ENCODE data around the gene PWP1. TPM values are rescaled to one million over a fixed set of nuclear protein-coding genes. Genes with fewer than 3 reads are reported as not detected.

Gene PWP1
- total RNA-seq, 2 donors from 2014 or later, result 35.7 to 37.8 TPM

DNA sequence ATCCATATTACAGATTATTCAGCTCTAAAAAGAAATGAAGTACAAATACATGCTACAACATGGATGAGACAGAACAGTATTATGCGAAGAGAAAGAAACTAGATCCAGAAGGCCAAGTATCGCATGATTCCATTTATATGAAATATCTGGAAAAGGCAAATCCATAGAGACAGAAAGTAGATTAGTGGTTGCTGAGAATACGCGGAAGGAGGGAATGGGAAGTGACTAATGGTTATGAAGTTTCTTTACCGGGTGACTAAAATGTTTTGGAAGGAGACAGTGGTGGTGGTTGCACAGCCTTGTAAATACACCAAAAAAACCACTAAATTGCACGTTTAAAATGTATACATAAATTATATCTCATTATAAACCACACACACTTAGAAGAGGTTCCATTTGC, 62.9 kb downstream of the PWP1 start:
- Mint-ChIP-seq H3K4me3 (no peak overlapping the region), H3K4me1 (no peaks in the 10 kb centered on the region), H3K27ac (no peak overlapping the region), H3K9me3 (no peaks in the 10 kb centered on the region), H3K27me3 (ENCODE audit: insufficient read depth) (no peaks in the 10 kb centered on the region), H3K36me3 (ENCODE audit: low read depth) (peaks cover 50% of the 10 kb centered on the region)
- Histone ChIP-seq H3K27ac (ENCODE audit: low read depth, low read length) (no peak overlapping the region), H3K9ac (ENCODE audit: extremely low read depth, low read length, poor library complexity, severe bottlenecking) (no peak overlapping the region), H3K4me1 (ENCODE audit: control insufficient read depth, insufficient read depth, low read length) (no peaks in the 10 kb centered on the region), H3K9me3 (ENCODE audit: control insufficient read depth, low read length) (no peaks in the 10 kb centered on the region), H3K4me3 (ENCODE audit: low read length) (no peak overlapping the region), H3K27me3 (ENCODE audit: control insufficient read depth, insufficient read depth, low read length, poor library complexity, severe bottlenecking) (no peaks in the 10 kb centered on the region), H3K36me3 (ENCODE audit: control insufficient read depth, insufficient read depth, low read length) (peaks cover 84% of the 10 kb centered on the region)
- TF ChIP-seq, protein P1, sequence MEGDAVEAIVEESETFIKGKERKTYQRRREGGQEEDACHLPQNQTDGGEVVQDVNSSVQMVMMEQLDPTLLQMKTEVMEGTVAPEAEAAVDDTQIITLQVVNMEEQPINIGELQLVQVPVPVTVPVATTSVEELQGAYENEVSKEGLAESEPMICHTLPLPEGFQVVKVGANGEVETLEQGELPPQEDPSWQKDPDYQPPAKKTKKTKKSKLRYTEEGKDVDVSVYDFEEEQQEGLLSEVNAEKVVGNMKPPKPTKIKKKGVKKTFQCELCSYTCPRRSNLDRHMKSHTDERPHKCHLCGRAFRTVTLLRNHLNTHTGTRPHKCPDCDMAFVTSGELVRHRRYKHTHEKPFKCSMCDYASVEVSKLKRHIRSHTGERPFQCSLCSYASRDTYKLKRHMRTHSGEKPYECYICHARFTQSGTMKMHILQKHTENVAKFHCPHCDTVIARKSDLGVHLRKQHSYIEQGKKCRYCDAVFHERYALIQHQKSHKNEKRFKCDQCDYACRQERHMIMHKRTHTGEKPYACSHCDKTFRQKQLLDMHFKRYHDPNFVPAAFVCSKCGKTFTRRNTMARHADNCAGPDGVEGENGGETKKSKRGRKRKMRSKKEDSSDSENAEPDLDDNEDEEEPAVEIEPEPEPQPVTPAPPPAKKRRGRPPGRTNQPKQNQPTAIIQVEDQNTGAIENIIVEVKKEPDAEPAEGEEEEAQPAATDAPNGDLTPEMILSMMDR (conservative IDR thresholded peaks at IDR 0.05), result no peak
- DNase-seq, result no peak
- 93 to 97% methylated on average over 5 to 6 of the region's 6 CpGs for WGBS, 2 experiments (ENCODE audit: insufficient coverage in 1 of 2, insufficient read length in 1 of 2)

DNA sequence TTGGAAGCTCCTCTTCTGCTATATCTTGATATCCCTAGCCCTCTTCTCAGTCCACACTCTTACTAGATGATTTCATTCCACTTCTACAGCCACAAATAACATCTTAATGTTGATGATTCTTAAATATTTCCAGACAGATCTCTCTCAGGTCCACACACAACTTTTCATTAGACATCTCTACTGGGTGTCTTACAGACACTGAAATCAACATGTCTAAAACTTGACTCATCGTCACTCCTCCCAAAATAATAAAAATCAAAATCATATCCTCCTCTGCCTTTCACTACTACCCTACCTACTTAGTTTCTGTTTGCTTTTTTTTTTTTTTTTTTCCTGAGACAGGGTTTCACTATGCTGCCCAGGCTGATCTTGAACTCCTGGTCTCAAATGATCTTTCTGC, 63.5 kb downstream of the PWP1 start:
- TF ChIP-seq, protein P1 (conservative IDR thresholded peaks at IDR 0.05), result no peak
- WGBS, 2 experiments (ENCODE audit: insufficient coverage in 1 of 2, insufficient read length in 1 of 2), result 91 to 100% methylated on average over 1 of the region's 1 CpG
- H3K9me3 Mint-ChIP-seq, result no peaks in the 10 kb centered on the region
- H3K9me3 ChIP-seq (ENCODE audit: control insufficient read depth, low read length), result no peaks in the 10 kb centered on the region
- H3K27me3 ChIP-seq (ENCODE audit: control insufficient read depth, insufficient read depth, low read length, poor library complexity, severe bottlenecking), result no peaks in the 10 kb centered on the region
- no peaks in the 10 kb centered on the region for H3K4me1 Mint-ChIP-seq
- H3K4me3 Mint-ChIP-seq, result no peak overlapping the region
- H3K27me3 Mint-ChIP-seq (ENCODE audit: insufficient read depth), result no peaks in the 10 kb centered on the region
- no peak overlapping the region for H3K9ac ChIP-seq (ENCODE audit: extremely low read depth, low read length, poor library complexity, severe bottlenecking)
- H3K4me1 ChIP-seq (ENCODE audit: control insufficient read depth, insufficient read depth, low read length), result no peaks in the 10 kb centered on the region
- H3K36me3 ChIP-seq (ENCODE audit: control insufficient read depth, insufficient read depth, low read length), result peaks cover 84% of the 10 kb centered on the region
- H3K27ac ChIP-seq (ENCODE audit: low read depth, low read length), result no peak overlapping the region
- DNase-seq, result no peak
- H3K27ac Mint-ChIP-seq, result no peak overlapping the region
- H3K4me3 ChIP-seq (ENCODE audit: low read length), result no peak overlapping the region
- peaks cover 47% of the 10 kb centered on the region for H3K36me3 Mint-ChIP-seq (ENCODE audit: low read depth)

DNA sequence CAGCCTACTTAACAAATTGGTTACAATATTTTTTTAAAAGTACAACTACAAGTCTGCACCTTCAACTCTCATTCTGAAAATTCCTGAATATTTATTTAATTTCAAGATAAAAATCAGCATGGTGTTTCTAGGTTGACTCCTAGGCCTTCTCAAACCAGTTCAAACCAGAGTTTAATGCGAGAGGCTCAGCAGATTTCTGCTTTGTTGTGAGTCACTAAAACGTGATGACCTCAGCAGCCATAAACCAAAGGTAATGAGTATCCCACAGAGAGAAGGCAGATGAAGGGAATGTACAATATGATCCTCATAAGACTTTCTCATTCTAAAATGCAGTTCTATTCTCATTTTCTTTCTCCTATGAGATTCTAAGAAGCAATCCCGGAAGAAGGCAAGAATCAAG, 73.8 kb downstream of the PWP1 start:
- no peaks in the 10 kb centered on the region for H3K9me3 ChIP-seq (ENCODE audit: control insufficient read depth, low read length)
- peaks cover 43% of the 10 kb centered on the region for H3K36me3 ChIP-seq (ENCODE audit: control insufficient read depth, insufficient read depth, low read length)
- peaks cover 7% of the 10 kb centered on the region for H3K27me3 Mint-ChIP-seq (ENCODE audit: insufficient read depth)
- H3K27ac Mint-ChIP-seq, result no peak overlapping the region
- H3K4me3 Mint-ChIP-seq, result peak overlapping the region; percentile 80
- peak overlapping the region; percentile 86 for H3K4me3 ChIP-seq (ENCODE audit: low read length)
- no peaks in the 10 kb centered on the region for H3K4me1 ChIP-seq (ENCODE audit: control insufficient read depth, insufficient read depth, low read length)
- peaks cover 14% of the 10 kb centered on the region for H3K4me1 Mint-ChIP-seq
- no peak for DNase-seq
- no peaks in the 10 kb centered on the region for H3K9me3 Mint-ChIP-seq
- 56 to 62% methylated on average over 1 to 3 of the region's 3 CpGs for WGBS, 2 experiments (ENCODE audit: insufficient coverage in 1 of 2, insufficient read length in 1 of 2)
- H3K27me3 ChIP-seq (ENCODE audit: control insufficient read depth, insufficient read depth, low read length, poor library complexity, severe bottlenecking), result peaks cover 20% of the 10 kb centered on the region
- H3K36me3 Mint-ChIP-seq (ENCODE audit: low read depth), result peaks cover 23% of the 10 kb centered on the region
- TF ChIP-seq, protein P1 (conservative IDR thresholded peaks at IDR 0.05), result no peak
- no peak overlapping the region for H3K27ac ChIP-seq (ENCODE audit: low read depth, low read length)
- peak overlapping the region; percentile 65 for H3K9ac ChIP-seq (ENCODE audit: extremely low read depth, low read length, poor library complexity, severe bottlenecking)
